ENCODE data around the gene CAMK1G.

CAMK1G gene

DNA sequence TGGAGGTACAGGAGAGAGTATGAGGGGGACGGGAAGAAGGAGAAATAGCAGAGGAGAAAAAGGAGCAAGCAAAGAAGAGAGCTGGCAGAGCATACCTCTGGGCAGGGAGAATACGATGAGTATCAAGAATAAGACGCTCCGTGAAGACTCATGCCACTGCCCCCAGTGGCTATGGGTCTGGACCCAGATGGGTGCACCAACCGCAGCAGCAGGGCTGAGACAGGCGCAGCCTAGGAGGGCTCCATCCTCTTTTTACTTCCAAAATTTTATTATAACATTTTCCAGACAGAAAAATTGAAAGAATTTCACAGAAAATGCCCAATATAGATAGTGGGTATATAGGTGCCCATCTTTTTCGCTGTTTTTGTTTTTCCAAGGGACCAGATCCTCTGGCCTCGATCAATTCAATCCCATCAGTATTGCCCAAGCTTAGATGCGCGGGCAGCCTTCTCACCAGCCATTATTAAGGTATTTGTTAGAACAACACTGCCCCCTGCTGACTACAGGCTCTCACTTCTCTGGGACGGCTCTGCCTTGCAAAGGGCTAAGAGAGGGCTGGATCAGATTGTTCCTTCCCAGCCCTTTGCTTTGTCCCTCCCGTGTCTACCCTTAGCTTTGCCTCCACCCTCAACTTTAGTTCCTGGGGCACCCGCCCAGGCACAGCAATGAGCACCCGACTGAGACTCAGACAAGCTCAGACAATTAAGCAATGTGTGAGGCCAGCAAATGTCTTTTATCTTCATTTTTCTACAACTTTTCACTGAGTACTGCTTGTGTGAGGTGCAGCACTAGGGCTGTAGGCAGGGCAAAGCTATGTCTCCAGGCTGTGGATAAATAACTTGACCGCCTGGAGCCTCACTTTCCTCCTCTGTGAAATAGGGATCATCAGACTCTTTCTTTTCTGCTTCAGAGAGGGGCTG, 17.5 kb upstream of the CAMK1G start:
- DNase-seq, result peak; percentile 42 to 73 (median 65)

DNA sequence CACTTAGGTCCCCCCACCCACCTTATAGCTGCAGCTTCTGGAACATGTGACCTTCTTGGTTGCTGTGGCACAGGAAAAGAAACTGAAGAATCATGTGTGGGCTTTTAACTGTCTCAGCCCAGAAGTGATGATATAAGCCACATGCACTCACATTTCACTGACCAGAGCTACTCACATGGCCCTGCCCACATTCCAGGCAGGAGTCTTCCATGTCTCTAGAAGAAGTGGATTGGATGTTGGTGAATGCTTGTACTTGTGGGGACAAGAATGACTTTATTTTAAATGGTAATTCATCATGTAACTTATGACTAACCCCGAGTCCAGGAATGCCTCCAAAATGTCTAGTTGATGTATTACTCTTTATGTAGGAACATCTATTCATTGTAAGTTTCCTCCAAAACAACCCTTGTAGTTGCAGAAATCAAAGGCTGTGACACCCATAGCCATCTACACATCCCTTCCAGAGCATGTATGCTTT, 15.8 kb upstream of the CAMK1G start:
- DNase-seq, result no peak

DNA sequence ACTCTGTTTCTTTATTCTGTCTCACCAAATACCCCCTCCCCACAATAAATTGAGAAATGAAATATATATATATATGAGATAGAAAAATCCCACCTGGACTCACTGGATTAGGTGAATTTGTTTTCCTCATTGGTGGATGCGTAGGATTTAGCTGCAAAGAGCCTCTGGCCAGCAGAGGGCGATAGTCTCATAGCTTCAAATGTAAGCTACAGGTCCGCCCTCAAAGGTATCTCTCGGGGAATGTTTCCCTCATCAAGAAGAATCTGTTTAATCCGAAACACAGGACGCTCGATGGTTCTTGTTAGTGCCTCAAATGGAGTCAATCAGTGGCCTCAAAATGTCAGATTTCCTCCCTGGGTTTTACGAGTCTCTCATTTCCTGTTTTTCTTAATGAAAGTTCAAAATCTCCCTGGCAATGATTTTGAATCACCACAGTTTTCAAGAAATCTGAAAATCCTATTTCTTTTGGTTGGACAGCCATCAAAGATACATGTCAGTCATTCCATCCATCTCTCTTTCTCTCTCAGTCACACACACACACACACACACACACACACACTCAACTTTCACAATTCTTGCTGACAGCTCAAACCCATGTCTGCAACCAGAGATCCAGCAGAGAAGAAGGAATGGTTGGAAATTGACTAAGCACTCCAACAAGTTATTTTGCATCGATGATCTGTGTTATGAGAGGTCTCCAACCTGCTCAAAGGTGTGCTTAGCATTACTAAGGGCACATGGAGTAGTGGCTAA, 13.9 kb upstream of the CAMK1G start:
- DNase-seq, result peak; percentile 30 to 73 (median 58)

DNA sequence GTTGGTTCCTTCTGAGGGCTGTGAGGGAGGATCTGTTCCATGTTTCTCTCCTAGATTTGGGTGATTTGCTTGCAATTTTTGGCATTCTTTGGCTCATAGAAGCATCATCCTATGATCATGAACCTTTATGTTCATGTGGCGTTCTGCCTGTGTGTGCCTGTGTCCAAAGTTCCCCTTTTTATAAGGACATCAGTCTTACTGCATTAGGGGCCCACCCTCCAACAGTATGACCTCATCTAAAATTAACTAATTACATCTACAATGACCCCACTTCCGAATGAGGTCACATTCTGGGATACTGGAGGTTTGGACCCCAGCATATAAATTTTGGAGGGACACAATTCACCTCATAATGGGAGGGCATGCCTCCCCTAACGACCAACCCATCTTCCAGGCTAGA, 12.8 kb upstream of the CAMK1G start:
- DNase-seq, result no peak

DNA sequence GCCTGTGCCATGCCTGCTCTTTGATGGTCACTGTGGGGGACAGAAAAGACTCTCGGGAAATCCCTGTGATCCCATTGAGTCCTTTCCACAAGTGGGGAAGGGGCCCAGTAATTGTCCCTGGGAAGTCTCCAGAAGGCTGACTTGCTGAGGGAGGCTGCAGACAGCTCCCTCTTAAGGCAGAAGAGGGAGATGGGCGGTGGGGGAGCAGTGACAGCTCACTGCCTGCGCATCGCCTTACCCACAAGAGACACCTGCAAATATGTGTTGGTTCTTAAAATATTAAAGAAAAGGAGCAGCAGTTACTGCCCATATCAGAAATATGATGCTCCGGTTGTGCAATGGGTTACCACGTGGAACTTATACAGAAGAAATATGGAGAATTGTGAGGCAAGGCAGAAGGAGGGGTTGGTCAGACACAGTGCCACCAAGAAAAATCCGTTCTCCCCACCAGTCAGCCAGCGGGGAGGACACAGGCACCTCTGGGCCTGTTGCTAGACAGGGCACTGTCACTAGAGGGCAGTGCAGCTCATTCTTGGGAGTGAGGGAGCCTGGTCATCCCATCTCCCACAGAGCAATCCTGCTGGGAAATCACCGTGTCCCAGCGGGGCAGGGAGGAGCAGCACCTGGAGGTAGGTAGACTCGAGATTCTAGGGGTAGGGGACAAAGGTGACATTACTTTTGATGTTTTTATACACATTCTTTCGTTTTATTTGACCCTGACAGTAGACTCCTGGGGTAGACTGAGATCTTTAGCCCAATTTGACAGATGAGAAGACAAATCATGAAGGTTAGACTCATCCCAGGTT, 6.9 kb upstream of the CAMK1G start:
- DNase-seq, result peak; percentile 17 to 57 (median 43)

DNA sequence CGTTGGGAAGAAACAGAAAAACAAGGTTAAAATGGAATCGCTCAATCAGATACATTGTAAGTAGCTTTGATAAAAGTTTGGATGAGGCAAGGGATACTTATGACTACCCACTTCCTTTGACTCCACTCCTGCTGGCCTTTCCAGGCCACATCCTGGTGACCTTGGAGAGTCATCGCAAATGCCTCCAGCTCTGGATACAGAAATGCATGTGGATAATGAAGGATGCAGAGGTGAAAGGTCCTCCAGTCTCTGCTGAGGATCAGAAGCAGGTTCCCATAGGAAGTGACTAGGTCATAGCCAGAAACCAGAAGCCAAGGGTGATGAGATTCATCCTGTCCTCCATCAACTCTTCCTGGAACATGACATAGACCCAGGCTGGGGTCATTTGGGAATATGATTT, 6.2 kb upstream of the CAMK1G start:
- no peak for DNase-seq

DNA sequence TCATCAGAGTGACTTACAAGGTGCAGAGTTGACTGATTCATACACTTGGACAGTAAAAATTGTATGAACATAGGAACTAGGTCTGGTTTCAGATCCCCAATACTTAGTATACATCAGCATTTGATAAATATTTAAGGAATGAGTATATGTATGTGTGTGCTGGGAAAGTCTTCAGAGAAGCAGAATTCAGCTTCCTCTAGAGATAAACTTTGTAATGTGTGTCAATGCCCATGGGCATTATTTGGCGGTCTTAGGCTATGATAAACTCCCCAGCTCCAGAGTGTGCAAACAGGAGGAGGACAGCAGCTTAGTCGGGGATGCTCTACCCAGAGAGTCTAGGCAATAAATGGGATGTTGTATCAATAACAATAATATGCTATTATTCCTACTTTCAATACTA, 2.9 kb upstream of the CAMK1G start:
- DNase-seq, result no peak

DNA sequence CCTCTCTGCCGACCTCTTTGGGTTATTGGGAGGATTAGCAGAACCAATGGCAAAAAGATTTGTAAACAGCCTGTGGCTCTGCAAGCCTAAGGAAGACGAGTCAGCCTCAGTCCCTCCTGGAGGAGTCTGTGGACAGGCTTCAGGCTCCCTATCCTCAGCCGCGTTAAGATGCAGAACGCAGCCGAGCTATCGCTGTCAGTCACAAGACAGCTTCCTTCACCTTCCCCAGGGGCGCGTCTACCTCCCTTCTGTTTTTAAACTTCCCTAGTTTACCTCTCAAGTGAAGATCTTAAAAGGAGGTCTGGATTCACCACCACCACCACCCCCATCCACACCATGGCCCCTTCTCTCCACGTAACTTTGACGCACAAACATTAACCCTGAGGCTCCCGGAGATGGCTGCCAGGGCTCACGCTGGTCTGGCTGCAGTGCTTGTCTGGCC, 738 bp downstream of the CAMK1G start:
- no peak for DNase-seq

DNA sequence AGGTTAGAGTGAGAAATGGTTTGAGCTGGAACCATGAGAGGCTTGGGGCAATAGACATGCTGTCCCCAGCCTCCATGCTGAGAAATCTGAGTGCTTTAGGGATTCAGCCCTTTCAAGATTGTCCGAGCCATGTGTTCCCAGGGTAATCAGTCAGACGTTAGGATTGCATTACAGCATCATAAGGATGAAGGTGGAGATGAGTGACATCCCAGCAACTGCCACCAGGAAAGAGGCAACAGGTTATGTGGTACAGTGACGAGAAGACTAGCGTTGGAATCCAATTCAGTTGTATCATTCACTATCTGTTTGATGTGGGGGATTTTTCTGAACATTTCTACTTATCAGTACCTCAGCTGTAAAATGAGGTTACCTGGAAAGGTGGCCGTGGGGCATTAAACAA, 1.7 kb downstream of the CAMK1G start:
- DNase-seq, result no peak

DNA sequence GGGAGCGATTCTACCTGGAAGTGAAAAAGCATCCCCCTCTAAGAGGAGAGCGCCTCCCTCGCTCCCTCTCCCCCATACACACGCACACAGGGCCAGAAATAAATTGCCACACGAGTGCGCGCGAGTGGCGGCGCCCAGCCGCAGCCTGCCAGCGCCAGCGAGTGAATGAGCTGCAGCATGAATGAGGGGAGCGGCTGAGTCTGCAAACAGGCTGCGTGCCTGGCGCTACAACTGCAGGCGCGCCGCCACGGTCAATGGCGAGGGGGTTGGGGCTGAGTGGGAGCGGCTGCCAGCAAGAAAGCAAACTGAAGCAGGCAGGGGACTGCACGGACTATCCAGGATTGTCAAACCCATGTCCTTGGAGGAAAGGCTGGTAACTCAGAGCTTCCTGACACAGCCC, 2.2 kb downstream of the CAMK1G start:
- DNase-seq, result peak in 1 of 5 donors; percentile 10

DNA sequence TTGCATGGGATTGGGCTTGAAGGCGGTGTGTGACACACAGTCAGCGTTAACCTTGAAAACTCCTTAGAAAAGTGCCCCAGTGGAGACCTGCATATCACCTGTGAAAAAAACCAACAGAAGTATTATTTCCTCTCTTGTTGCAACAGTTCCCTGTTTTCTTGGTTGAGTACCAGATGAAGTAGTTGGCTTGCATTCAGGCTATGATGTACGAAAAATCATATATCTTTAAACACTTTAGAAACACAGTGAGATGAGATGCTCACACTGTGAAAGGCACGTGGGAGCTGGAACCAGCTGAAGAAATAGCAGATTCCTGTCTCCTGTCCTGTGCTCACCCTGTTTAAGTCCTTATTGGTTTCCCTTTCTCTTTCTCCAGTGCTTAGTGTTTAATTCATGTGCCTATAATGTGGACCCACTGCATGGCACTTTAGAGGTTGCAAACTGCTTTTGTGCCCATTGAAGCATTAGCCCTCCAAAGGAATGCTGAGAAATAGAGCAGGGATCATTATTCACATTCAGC, 2.8 kb downstream of the CAMK1G start:
- DNase-seq, result no peak

DNA sequence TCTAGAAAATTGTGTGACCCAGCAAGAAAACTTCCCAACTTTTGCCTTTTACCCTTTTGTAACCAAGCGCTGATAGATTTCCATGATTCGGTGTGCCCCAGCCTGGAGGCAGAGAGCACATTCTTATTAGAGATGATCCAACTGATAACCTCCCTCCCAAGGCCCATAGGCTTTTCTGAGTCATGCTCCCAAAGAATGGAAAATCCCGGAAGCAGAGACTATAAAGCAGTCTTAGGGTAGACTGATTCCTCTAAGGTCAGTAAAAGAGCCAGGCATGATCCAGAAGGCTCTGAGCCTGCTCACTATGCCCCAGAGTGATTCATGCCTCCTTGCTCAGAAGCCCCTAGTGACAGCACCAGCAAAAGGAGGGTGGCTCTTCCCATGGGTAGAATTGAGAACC, 4.3 kb downstream of the CAMK1G start:
- DNase-seq, result no peak

DNA sequence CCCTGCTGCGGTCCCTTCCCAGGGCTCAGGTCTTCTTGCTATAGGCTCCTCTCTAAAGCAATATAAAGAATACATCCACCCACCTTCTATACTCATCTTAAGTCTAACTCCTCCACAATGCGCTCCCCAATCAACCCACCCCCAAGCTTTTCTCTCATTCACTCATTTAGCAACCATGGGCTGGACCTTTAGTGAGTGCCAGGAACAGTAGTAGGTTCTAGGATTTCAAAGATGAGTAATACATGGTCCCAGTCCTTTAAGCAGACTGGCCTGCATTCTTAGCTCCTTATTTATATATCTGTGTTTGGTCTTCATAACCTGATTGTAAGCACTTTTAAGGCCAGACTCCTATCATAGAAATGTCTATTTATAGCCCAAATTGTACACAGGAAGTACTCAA, 5.9 kb downstream of the CAMK1G start:
- DNase-seq, result no peak

DNA sequence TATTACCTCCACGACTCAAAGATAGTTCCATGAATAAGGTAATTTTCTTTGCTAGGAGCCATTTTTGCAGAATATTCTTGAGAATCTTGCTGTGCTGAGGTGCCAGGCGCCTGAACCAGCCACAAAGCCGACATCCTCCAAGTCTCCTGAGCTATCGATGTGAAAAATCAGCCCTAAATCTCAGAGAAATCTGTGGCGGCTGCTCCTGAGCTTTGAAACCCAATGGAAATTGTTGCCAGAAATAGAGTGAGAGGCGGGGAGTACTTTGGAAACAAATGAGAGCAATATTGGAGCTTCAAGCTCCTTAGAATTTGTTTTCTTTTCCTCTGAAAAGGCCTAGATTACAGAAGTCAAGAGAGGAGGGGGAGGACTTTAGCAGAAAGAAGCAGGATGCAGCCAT, 6.3 kb downstream of the CAMK1G start:
- DNase-seq, result no peak

DNA sequence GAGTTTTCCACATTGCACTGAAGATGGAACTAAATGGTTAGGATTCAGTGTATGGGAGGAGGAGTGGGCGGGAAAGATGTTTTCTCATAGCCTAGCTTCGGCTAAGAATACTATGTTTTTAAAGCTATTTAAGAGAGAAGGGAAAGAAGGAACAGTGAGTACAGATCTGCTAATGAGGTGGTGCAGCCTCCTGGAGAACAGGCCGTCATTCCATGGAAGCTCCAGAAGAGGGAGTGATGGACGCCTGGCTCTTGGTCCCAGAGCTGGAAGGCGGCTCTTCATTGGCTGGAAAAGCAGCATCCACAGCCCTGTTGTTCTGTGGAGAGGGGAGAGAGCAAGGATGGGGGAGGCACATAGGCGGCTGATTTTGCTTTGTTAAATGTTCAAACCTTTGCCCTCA, 6.9 kb downstream of the CAMK1G start:
- no peak for DNase-seq

DNA sequence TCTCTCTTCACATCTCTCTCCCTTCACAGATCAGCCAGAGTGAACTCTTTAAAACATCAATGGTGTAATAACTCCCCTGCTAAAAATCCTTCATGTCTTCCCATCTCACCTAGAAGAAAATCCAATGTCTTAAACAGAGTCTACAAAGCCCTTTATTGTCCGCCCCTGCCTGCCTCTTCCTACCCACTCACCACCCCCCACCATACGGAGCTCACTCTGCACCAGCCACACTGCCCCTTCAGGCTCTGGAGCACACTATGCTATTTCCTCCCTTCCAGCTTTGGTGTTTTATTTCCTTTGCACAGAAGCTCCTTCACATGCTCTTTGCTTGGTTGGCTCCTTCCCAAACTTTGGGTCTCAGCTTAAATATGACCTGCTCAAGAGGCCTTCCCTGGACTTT, 10.2 kb downstream of the CAMK1G start:
- no peak for DNase-seq

DNA sequence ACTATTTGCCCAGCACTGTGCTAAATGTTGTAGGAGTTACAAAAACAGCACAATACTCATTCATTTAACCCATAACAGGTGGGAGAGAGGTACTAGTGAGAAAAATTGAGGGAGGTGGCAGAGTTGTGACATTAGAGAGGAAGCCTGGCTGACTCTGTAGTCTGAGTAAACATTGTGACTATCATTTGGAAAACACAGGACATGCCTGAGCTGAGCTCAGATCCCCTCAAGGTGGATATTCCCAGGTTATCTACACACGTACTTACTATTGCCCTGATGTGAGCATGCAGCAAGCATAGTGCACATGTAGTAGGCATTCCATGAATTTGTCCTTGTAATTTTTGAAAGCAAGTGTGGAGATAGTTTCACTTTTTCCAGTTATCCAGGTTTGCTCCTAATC, 10.9 kb downstream of the CAMK1G start:
- DNase-seq, result no peak

DNA sequence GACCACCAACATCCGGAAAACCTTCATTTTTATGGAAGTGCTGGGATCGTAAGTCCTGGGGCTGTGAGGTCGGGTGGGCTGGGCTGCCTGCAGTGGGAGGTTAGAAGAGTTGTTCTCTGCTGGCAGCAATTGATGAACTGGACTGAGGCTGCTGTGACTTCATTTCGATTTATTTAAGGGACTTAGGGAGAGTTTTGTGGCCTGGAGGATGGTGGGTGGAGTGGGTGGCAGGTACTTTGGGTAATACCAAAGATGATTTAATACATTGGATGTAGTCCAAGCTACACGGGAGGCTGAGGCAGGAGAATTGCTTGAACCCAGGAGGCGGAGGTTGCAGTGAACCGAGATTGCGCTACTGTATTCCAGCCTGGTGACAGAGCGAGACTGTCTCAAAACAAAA, 11.5 kb downstream of the CAMK1G start:
- DNase-seq, result no peak

DNA sequence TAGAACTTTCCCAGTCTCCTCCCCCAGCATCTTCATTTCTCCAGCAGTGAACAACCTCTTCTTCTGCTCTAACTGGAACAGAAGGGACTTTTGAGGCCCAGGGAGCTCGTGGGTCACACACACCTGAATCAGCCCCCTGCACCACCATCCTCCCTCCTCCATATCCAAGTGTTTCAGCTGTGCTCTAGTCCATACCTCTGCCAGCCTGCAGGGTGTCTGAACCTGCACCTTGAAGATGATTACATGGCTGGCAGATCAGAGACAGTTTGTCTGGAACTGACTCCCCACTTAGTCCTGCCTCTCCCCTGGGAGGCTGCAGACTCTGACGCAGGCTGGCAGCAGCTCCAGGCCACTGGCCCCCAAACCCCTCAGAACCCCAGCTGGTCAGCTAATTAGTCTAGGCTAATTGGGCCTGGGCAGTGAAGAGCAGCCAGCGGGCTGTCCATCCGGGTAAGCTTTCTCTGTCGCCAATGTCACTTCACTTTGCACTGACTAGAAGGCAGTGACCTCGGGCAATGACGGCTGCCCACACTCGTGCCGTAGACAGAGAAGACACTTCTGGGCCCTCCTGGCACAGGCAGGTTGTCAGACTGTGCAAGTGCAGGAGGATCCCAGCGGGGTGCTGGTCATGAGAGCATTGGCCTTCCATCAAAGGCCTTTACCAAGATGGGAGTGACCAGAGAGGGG, 12.2 kb downstream of the CAMK1G start:
- DNase-seq, result no peak

DNA sequence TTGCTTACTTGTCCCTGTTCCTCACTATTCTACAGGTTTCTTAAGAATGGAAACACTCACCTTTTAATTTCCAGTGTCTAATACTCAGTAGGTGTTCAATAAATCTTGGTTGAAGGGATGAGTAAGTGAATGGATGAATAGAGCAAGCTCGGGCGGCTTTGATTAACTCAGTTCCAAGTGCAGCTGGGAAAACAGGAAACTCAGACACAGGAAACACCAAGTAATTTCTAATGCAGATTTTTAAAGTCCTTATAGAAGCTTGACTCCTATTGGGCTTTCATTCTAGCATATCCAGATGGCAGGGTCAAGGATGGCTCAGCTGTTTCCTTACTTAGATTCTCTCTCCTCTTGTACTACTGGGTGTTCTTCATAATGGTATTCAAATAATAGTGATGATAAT, 14.0 kb downstream of the CAMK1G start:
- DNase-seq, result no peak

DNA sequence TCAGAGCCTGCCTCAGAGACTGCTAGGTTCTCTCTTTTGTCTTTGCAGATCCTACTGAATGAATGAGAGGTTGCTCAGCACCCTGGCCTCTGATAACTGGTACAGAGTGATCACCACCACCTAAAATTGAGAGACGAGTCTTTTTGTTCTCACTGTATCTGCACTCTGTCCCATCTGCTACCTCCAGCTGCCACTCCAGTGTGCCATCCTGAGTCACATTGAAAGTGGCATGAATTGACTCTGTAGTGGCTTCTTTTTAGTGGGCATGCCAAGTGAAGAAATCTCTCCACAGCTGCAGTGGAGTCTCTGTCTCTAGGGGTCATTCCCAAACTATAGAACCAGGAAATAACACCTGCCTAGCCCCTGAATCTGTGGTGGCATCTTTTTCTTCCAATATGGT, 14.7 kb downstream of the CAMK1G start:
- peak in 1 of 5 donors; percentile 29 for DNase-seq

DNA sequence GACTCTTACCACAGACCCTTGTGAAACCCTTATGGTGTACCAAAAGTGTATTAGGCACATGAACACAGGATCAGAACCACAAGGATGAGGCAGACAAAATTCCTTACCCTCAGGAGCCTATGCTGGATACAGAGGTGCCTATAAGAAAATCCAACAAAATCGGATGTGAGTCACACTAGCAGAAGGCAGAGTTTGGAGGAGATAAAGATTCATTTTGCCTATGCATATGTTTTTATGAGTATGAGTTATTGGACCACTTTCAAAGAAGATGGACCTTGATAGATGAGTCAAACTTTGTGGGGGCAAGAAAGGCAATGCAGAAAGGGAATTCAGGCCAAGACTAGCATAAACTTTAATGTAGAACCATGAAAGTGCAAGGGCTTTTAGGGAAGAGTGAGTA, 17.0 kb downstream of the CAMK1G start:
- no peak for DNase-seq
